ENCODE measurements around the gene DNAJC10.
"Not testable (repeated sequence)": the region's sequence is repeated elsewhere in the genome, so short reads cannot be mapped to it uniquely, and the experiment has no call there.

DNAJC10 gene, protein sequence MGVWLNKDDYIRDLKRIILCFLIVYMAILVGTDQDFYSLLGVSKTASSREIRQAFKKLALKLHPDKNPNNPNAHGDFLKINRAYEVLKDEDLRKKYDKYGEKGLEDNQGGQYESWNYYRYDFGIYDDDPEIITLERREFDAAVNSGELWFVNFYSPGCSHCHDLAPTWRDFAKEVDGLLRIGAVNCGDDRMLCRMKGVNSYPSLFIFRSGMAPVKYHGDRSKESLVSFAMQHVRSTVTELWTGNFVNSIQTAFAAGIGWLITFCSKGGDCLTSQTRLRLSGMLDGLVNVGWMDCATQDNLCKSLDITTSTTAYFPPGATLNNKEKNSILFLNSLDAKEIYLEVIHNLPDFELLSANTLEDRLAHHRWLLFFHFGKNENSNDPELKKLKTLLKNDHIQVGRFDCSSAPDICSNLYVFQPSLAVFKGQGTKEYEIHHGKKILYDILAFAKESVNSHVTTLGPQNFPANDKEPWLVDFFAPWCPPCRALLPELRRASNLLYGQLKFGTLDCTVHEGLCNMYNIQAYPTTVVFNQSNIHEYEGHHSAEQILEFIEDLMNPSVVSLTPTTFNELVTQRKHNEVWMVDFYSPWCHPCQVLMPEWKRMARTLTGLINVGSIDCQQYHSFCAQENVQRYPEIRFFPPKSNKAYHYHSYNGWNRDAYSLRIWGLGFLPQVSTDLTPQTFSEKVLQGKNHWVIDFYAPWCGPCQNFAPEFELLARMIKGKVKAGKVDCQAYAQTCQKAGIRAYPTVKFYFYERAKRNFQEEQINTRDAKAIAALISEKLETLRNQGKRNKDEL

DNA sequence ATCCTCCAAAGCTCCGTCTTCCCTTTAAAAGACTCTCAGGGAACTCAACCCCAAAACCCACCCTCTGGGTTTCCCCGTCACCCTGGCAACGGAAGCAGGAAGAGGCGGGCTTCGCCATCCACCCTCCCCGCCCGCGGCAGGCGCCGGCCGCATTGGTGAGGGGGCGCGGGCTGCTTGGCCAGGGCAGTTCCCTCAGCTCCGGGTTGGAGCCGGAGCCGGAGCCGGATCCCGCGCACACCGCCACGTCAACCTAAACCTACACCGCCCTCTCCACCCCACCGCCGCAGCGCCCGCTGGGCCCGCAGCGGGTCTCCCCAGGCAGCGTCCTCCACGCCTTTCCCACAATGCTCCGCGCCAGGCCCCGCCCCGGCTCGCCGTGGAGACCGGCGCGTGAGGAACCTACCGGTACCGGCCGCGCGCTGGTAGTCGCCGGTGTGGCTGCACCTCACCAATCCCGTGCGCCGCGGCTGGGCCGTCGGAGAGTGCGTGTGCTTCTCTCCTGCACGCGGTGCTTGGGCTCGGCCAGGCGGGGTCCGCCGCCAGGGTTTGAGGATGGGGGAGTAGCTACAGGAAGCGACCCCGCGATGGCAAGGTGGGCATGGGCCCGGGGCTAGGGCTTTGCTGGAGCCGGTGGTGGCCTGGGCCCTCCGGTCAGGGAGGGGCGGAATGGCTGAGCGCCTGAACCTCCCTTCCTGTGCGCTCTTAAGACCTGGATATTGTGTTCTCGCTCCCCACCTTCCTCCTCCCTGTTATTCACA lies at the start of gene DNAJC10:
DNAJC10 (plus strand) TSS at position 366 of the 758 bp plus-strand sequence. CDS start 1,830 bp downstream, outside the sequence.
- DNase-seq = peak; percentile 70 to 88

- DNase-seq = peak in 1 of 2 experiments; percentile 17
Observed at GRCh38 chr2:182666674-182667314, 49.3 kb upstream of the DNAJC10 start.

DNA sequence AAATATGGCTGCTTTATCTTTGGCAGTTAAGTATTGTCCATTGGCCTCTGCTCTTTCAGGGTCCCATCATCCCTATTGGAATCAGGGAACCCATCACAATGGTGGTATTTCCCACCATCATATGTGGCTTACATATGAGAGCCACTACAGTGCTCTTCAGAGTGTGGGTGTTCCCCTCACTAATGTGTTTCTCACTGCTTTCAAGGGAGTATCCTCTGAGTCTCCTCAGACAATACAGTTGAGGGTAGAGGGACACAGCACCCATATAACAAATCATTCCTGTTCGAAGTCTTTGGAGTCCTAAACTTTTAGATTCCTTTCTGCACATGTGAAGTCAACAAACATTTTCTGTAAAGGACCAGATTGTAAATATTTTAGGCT lies 48.8 kb upstream of the DNAJC10 start:
- DNase-seq = no peak

GRCh38 chr2:182668671-182669070 lies 47.4 kb upstream of the DNAJC10 start:
- DNase-seq = peak; percentile 11 to 25

- no peak for DNase-seq
Observed at GRCh38 chr2:182672466-182673165, 43.4 kb upstream of the DNAJC10 start.

DNA sequence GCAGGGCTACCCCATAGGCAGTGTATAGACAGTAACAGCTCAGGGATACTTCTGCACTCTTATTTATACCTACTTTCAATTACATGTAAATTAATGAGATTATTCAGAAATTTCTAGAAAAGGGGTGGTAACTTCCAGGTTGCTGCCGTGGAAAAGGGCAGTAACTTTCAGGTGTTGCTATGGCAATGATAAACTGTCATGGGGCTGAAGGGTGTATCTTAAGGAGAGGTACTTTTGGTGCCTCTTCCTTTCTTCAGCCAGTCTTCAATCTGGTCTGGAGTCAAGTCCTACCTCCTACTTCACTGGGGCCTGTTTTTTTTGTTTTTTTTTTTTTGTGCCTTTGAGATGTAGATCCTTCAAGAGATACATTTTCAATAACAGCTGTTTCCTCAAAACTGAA lies 35.2 kb upstream of the DNAJC10 start:
- DNase-seq = no peak

- no peak for DNase-seq
Observed at GRCh38 chr2:182682210-182682609, 33.8 kb upstream of the DNAJC10 start.

DNA sequence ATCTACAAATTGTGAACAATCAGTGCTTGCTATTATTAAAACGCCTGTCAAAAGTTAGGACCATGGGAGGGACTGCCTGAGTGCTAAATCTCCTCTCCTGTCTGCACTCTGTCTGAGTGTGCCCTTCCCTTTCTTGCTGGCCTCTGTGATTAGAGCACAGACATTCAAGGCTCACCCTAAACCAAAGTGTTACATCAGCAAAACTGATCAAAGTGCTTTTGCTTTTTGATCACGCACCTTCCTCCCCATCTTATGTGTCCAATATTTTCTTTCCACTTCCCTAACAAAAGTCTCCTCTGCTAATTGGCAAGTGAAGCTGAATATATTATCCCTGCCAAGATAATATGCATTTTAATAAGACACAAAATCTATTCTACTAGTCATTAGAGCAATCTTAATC lies 30.5 kb upstream of the DNAJC10 start:
- no peak for DNase-seq

DNA sequence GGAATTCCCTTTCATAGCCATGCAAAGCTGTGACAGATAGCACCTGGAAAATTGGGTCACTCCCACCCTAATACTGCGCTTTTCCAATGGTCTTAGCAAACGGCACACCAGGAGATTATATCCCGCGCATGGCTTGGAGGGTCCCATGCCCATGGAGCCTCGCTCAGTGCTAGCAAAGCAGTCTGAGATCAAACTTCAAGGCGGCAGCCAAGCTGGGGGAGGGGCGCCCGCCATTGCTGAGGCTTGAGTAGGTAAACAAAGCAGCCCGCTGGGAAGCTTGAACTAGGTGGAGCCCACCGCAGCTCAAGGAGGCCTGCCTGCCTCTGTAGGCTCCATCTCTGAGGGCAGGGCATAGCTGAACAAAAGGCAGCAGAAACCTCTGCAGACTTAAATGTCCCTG lies 29.3 kb upstream of the DNAJC10 start:
- not testable (repeated sequence) for DNase-seq

GRCh38 chr2:182694189-182694588 lies 21.9 kb upstream of the DNAJC10 start:
- DNase-seq = no peak

DNA sequence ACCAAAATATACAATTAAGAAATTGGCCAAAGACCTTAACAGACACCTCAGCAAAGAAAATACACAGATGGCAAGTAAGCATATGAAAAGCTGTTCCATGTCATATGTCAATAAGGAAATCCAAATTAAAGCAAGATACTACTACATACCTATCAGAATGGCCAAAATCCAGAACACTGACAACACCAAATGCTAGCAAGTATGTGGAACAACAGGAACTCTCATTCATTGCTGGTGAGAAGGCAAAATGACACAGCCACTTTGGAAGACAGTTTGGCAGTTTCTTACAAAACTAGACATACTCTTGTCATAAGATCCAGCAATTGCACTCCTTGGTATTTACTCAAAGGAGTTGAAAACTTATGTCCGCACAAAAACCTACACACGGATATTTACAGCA lies 20.3 kb upstream of the DNAJC10 start:
- no peak for DNase-seq

DNA sequence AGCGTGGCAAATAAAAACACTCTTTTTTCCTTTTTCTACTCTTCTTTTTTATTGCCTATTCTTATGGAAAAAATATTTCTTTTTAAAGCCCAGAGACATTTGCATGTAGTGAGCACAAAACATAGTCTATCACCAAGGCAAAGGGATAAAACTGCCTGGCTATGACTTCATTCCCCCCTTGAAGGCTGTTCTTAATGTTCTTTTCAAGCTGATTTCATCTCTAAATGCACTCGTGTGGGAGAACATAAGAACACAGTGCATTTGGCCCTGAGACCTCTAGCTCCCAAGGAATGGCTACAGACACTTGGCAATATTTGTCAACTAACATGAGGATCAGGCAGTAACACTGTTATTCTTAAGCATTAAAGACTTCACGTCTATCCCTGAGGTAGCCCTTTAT lies 17.4 kb upstream of the DNAJC10 start:
- DNase-seq = no peak

DNA sequence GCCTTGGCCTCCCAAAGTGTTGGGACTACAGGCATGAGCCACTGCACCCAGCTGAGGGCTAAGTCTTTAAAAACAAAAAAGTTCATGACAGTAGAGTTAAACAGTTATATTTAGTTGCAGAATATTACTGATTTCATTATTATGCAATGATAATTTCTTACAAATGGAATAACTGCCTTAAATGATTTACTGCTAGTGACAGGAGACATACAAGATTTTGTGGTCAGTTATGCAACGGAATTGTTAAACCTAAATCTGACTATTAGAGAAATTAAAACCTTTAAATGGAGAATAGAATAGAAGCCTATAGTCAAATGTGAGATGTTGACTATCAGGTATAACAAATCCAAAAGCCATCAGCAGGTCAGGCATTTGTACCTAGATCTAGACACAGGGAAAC lies 10.3 kb upstream of the DNAJC10 start:
- no peak for DNase-seq

GRCh38 chr2:182706751-182707150 lies 9.3 kb upstream of the DNAJC10 start:
- no peak for DNase-seq

- no peak for DNase-seq
Observed at GRCh38 chr2:182713601-182714000, 2.5 kb upstream of the DNAJC10 start.

DNA sequence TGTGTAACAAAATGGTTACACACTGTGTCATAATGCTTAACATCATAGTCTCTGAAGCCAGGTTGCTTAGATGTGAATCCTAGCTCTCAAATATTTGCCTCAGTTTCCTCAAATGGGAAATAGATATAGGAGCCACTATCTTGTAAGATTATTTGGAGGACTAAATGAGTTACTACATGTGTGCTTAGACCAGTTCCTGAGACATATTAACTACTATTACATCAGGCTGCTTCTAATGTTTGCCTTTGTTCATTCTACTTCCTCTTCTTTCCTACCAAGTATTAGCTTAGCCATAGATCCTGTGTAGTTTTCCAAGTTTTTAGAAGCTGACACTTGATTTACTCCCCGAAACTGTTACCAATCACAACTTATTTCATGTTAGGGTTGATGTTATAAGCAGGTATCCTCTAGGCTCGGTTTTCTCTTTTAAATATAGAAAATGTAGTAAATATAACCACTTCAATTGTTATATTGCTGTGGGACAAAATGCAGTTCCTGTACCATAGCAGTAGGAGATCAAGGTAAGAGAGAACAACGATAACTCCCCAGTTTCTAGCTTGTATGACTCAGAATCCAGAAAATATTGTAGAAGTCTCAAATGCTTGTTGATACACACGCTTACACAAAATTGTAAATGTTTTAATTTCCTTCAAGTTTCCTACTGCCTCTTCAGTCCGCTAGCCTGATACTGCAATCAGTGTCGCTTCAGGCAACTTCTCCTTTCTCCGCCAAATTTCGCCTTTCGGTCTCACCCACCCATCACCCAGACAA lies 751 bp upstream of the DNAJC10 start:
- no peak for DNase-seq

GRCh38 chr2:182716650-182716979 lies 558 bp downstream of the DNAJC10 start:
- DNase-seq = no peak

DNA sequence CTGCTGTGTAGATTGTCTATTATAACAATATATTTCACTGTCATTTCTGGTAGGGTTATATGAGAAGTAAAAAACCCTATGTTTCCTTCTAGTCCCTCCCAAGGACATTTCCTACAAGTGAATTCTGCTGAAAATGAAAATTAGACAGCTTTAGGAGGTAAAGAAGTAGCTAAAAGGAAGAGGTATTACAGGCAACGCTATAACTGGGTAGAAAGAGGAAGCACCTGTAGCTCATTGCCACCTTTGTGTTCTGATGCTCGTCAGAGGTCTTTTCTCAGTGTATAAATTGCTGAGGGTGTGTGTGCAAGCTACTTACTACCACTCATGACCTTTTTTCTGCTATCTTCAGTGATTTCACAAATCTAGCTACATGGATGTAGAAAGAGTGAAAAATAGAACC lies 1.4 kb downstream of the DNAJC10 start:
- no peak for DNase-seq

DNA sequence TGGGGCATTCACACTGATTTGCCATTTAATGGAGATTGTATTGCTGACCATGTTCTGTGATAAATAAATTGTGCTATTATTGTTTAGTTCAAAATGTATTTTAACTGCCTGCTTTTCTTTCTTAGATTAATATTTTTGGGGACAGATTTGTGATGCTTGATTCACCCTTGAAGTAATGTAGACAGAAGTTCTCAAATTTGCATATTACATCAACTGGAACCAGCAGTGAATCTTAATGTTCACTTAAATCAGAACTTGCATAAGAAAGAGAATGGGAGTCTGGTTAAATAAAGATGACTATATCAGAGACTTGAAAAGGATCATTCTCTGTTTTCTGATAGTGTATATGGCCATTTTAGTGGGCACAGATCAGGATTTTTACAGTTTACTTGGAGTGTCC lies 1.8 kb downstream of the DNAJC10 start:
- DNase-seq = no peak

DNA sequence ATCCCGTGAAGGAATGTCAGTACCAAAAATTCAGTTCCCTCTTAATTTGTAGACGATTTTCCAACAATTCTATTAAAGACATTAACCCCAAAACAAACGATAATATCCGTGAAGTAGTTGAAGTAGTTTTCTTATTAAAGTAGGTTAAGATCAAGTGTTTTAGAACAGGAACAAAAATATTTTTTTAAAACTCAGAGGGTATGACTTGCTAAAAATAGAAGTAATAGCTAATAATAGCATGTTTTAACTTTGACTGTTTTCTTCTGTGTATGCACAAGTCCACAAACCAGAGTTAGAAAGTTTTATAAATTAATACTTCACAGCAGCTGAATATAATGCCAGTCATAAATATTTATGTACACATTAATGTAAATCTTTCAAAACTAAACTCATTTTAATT lies 2.4 kb downstream of the DNAJC10 start:
- DNase-seq = no peak

- not testable (repeated sequence) for DNase-seq
Observed at GRCh38 chr2:182719116-182719515, 3.1 kb downstream of the DNAJC10 start.

DNA sequence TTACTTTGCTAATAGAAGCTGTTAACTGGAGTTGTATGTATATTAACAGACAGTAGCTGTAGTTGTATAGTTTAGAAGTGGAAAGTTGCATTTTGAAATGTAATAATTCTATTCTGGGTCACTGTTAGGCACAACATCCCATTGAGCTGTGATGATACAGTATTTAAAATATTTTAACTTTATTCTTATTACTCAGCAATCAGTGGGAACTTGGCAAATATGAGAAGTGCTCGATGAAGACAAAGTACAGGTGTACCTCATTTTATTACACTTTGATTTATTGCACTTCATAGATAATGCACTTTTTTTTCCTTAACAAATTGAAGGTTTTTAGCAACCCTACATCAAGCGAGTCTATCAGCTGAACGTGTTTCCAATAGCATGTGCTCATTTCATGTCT lies 8.6 kb downstream of the DNAJC10 start:
- DNase-seq = no peak
